Cardiac septum (tissue), 1 donor: ENCODE measurements around the gene ENTPD3. TPM values are rescaled to one million over a fixed set of nuclear protein-coding genes. Genes with fewer than 3 reads are reported as not detected.
"Not testable (repeated sequence)": the region's sequence is repeated elsewhere in the genome, so short reads cannot be mapped to it uniquely, and the experiment has no call there.

Experiments used
- DNase-seq: peaks from one replicate; pipeline ENCODE4 v3.0.0-alpha.2; 2020; ENCODE audit warnings: low spot score
- intact Hi-C: fragments of 100-400 bp; cut with DNase I; formaldehyde crosslinking; loops from one replicate; pipeline ENCODE4 v1.14.0; 2022
- total RNA-seq: library from RNA; stranded (reverse); fragmentation: NEBNext Ultra II Directional; extraction: Animal tissue kit (Norgen Biotek cat#: 25700); gene quantifications from one replicate; pipeline ENCODE4 v1.2.1, GENCODE V29; 2021
- donor health status: DM: no; HTN: no; CAD: no.

The ENTPD3 gene
- total RNA-seq, 1 donor from 2014 or later: 0.38 TPM

- intact Hi-C loops: loop anchor here (2.0 to 5.0 kb wide), 2 partner anchors 68 to 144 kb away; partner anchors contain the start of gene ZNF621
- DNase-seq: no peak
These were observed 69.4 kb downstream of the ENTPD3 start for GRCh38 chr3:40456279-40456939.

- intact Hi-C loops: loop anchor here (2.0 to 5.0 kb wide), 2 partner anchors 68 to 145 kb away; partner anchors contain the start of gene ZNF621
- peak; percentile 98 for DNase-seq
These were observed 70.2 kb downstream of the ENTPD3 start, which contains the start of gene RPL14 for GRCh38 chr3:40456940-40457823. TSS of gene RPL14 (plus strand) at chr3:40457339. CDS start at chr3:40457472, 133 bp downstream.

DNA sequence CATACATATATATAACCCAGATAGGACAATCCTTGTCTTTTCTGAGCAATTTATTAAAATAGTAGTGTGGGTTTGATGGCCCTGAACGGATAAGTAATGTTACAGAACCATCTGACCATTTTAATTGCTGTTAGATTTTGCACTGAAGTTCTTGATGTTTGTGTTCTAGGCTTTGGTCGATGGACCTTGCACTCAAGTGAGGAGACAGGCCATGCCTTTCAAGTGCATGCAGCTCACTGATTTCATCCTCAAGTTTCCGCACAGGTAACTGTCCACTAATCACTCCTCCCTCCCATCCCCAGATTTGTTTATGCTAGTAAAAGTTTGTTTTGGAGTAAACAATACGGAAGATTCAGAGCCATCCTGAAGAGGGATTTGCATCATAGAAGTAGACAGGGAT is 71.5 kb downstream of the ENTPD3 start:
- intact Hi-C loops: loop anchor here (5.0 kb wide), 1 partner anchor 146 kb away; no protein-coding TSS in a partner anchor

GRCh38 chr3:40460481-40460880 is 73.5 kb downstream of the ENTPD3 start:
- intact Hi-C loops, DNase-seq: not testable (repeated sequence)

More for the DNA sequence above, 71.5 kb downstream of the ENTPD3 start:
- no peak for DNase-seq

DNA sequence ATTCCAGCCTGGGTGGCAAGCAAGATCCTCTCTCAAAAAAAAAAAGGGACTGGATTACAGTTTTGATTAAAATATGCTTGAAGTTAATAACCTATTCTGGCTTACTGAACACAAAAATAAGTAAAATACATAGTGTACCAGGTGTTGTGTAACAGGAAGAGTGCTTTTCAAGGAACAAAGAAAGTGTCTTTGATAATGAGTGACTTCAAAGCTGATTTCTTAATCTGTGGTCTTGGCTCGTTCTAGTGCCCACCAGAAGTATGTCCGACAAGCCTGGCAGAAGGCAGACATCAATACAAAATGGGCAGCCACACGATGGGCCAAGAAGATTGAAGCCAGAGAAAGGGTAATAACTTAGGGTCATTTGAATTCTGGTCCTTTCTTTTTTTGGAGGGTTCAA is 74.2 kb downstream of the ENTPD3 start:
- intact Hi-C loops: no loop called here
- no peak for DNase-seq

DNA sequence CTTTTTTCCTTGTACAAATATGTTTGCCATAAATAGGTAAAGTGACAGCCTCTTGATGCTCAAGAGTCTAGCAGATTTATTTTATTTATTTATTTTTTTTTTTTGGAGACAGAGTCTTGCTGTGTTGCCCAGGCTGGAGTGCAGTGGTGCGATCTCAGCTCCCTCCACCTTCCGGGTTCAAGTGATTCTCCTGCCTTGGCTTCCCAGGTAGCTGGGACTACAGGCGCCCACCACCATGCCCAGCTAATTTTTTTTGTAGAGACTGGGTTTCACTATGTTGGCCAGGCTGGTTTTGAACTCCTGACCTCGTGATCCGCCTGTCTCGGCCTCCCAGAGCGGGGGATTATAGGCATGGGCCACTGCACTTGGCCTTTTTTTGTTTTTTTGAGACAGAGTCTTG is 75.9 kb downstream of the ENTPD3 start:
- DNase-seq, intact Hi-C loops: not testable (repeated sequence)

DNA sequence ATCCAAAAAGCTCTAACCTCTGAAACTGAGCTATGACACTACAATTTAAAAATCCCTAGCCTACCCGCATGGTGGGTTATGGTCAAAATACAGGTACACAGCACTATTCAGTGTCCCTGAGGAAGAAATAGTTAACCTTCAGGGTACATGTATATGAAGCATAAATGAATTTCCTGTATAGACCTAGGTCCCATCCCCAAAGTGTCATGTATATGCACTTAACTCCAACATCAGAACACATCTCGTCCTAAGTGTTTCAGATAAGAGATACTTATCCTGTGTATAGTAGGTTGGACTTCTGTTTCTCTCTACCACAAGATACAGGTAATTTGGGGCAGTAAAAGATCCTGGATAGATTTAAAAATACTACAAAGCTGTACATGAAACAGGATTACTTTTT is 76.6 kb downstream of the ENTPD3 start:
- DNase-seq: no peak
- intact Hi-C loops: no loop called here

DNA sequence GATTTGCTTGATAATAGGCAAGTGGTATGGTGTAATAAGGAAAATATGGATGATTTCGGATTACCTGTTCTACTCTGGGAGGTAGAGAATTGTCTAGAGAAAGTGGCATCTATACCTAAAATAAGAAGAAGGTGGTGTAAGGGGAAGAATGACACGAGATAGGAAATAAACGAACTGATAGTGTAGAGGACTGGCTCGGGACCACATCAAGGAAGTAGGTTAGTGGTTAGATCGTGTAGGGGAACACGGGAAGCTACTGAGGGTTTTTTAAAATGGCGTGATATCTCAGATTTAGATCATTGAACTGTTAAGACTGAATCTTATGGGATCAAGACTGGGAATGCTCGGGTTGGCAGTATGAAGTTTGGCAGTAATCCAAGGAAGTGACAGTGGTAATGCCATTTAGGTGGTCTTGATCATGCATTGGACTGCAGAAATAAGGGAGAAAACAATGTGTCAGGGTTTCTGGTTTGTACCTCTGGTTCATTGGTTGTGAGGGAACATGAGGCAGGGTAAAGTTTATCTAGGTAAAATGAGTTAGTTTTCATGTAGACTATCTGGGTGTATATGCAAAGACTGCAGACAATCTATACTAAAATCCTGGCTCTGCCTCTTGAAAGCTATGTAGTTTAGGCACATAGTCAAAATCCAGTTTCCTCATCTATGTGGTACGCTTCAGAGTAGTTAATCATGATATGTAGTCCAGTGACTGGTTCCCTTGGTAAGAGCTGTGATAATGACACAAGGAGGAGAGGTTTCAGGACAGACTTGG is 77.5 kb downstream of the ENTPD3 start:
- DNase-seq: no peak
- intact Hi-C loops: no loop called here

DNA sequence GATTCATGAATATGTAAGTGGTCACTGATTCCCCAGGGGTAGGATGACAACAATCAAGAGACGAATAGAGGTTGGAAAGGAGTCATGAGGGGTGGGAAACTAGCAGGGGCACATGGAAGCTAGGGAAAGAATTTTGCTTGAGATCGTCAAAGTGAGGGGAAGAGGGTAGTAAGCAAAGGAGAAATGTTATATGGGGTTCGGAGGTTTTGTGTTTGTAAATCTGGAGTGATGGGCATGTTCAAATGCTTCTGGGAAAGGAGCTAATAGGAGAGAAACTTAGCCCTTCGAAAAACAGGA is 78.1 kb downstream of the ENTPD3 start:
- intact Hi-C loops: no loop called here
- no peak for DNase-seq

DNA sequence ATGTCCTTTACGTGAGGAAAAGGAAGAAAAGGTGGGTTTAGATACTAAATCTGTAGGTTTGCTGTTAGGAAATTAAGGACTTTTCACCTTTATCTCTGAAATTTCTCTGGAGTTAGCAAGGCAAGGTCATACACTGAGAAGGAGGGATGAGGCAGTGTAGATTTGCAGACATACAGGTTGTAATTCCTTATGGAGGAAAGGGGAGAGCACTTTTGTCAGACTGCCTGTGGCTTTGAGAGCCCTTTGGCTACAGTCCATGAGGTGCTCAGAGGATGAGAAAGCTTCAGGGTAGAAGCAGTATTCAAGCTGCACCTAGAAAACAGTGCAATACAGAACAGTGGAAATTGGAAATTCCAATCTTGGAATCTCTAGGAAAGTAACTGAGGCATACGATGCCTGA is 78.5 kb downstream of the ENTPD3 start:
- no peak for DNase-seq
- intact Hi-C loops: no loop called here

DNA sequence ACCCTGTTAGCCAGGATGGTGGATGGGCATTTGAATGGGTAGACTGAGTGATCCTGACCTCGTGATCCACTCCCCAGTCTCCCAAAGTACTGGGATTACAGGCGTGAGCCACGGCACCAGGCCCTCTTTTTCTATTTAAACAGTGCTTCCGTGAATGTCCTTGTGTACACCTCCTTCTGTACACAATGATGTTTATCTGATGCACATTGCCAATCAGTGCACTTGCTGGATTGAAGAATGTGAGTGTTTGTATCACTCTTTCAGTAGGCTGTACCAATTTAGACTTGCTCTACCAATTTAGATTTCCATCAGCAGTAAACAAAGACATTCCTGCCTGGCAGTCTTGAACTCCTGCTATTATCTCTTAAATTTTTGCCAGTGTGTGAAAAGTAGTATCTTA is 81.0 kb downstream of the ENTPD3 start:
- DNase-seq: no peak
- intact Hi-C loops: no loop called here

DNA sequence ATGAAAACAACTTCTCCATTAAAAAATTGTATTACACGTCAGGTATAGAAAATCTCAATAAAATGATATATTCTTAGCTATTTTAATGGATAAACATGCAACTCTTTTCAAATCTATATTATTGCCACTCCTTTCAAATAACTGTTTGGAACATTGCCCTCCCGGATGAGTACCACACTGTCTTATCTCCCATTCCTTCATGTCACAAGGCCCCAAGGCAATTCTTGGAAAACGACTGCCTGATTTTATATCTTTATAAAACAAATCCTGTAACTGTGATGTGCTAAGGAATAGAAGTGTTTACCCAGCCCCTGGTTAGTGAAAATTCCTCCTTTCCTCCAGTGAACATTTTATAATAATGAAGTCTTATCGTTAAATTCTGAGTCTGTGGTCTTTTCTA is 83.7 kb downstream of the ENTPD3 start:
- intact Hi-C loops: no loop called here
- no peak for DNase-seq

DNA sequence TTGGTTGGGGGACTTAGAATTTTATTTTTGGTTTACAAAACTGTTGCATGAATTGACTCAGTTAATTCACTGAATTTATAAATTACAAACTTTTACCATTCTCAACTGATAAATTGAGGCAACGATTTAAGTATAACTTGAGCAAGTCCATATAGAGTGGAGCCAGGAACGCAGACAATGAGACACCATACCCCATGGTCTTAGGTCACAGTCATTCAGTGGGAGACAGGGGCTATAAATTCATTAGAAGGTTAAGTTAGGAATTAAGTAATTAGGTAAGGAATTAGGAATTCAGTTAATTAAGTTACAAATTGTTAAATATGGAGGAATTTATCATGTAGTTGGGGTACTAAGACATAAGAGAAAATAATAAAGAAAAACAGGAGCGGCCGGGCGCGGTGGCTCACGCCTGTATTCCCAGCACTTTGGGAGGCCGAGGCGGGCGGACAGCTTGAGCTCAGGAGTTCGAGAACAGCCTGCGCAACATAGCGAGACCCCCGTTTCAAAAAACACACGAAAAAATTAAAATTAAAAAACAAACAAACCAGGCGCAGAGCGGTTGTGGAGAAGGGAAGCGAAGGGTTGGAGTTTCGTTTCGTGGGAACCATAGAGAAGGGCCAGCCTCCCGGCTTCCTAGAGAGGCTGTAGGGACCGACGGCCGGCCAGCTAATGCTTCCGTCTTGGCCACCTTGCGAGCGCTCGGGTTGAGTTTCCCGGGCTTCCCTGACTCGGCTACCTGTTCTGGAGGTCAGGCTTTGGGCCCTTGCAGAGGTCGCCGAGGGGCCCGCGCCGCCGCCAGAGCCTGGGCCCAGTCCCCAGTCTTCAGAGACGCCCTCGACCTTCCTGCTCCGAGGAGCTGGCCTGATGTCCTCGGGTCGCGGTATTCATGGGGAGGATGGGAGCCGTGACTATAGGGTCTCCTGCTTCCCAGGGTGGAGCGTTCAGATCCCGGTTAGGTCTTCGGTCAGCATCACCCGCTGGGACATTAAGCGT is 89.8 kb downstream of the ENTPD3 start, which contains the start of gene ZNF619:
ZNF619 (plus strand) TSS at position 645 of the 993 bp plus-strand sequence. CDS start 858 bp downstream, outside the sequence.
- intact Hi-C loops: loop anchor here (1.0 to 2.0 kb wide), 2 partner anchors 29 to 48 kb away; partner anchors contain the start of gene ZNF621
- peak; percentile 92 for DNase-seq

DNA sequence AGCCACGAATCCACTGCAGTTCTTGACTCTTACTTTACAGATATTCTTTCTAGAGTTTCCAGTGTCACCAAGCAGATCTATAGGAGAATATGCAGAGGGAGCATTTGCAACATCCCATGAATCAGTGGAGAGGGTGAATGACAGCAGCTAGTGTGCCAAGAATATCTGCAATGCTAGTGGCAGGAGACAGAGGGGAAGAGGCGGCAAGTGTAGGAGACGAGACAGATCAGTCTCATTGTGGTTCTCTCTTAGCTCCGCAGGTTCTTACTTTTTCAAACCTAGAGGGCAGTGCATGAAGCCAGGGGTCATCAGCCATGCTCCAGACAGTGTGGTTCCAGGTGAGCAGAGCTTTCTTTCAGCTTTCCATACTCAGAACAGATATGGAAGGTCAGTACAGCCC is 90.7 kb downstream of the ENTPD3 start:
- no peak for DNase-seq
- intact Hi-C loops: loop anchor here (1.0 to 2.0 kb wide), 2 partner anchors 28 to 47 kb away; partner anchors contain the start of gene ZNF621

Other genes starting within 250 kb of the ENTPD3 start
- 261 TPM for gene EIF1B, start 77.5 kb upstream of the ENTPD3 start, total RNA-seq
- 748 TPM for gene RPL14, start 70.2 kb downstream of the ENTPD3 start, total RNA-seq
- 3.6 TPM for gene ZNF619, start 89.9 kb downstream of the ENTPD3 start, total RNA-seq
- 1.5 TPM for gene ZNF620, start 118.9 kb downstream of the ENTPD3 start, total RNA-seq
- gene ZNF621, start 137.8 kb downstream of the ENTPD3 start, total RNA-seq: 14.0 TPM